Activated CD8-positive, alpha-beta memory T cell treated with anti-CD3 and anti-CD28 coated beads for 24 hours (primary cell): ENCODE measurements around the gene ARFRP1.

Experiments used
- DNase-seq: peaks from one replicate; pipeline ENCODE4 v3.0.0-alpha.2; 2020

The ARFRP1 gene

DNA sequence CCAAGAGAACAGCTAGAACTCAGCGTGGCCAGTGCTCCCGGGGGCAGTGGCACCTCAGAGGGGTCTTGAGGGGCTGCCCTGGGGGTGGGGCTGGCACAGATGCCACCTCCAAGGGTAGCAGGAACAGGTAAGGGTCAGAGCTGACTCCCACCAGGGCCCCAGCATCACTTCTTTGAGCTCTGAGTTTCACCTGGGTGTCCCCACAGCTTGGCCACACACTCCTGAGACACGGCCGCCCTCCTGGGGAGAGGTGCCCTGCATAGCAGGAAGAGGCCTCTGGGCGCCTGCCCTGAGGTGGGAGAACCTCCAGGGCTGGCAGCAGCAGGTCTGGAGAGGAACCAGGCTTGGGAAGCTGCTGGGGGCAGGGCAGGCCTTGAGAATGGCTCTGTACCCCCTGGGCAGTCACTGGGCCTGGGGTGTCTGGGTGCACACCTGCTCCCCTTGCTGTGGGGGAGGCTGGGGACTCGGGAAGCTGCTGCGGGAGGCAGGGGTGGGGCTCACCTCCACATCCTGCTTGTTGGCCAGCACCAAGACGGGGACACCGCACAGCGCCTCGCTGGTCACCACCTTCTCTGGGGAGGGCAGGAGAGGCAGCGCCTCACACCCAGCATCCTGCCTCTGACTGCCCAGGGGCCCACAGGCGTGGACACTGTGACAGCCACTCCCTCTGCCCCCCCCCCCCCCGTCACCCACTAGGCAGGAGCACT, 6.3 kb downstream of the ARFRP1 start:
- DNase-seq: peak; percentile 62

GRCh38 chr20:63701051-63701328, 6.8 kb downstream of the ARFRP1 start:
- peak; percentile 55 for DNase-seq

DNA sequence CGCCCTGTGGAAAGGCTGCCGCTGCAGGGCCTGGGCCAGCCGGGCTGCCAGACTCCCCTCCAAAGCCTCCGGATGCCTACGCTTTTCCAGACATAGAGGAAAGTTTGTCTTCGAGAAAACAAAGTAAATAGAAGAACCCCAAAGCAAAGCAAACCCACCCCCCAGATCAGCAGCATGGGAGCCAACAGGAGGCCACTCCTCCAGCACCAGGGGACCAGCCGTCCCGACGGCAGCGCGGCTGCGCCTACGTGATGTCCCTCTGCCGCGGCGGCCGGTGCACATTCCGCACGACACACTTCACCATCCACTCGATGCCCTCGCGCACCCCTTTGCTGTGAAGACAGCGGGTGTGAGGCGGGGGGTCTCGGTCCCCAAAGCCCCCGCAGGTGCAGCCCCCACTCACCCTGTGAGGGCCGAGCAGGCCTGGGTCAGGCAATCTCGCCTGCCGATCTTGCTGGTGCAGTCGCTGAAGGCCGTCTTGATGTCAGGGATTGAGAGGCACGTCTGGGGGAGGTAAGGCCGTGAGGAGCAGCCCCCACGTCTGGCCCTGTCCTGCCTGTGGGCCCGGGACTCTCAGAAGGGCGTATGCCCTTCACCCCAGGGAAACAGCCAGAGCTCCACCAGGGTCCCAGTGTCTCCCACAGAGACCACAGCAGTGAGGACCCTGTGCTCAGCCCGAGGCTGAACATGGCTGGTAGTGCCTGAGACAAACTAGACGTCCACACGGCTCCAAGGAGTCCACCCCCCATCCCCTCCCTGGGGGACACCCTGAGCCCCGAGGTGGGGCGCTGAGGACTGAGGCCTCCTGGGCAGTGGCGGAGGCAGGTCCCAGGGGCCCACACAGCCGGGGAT, 7.4 kb downstream of the ARFRP1 start:
- no peak for DNase-seq

DNA sequence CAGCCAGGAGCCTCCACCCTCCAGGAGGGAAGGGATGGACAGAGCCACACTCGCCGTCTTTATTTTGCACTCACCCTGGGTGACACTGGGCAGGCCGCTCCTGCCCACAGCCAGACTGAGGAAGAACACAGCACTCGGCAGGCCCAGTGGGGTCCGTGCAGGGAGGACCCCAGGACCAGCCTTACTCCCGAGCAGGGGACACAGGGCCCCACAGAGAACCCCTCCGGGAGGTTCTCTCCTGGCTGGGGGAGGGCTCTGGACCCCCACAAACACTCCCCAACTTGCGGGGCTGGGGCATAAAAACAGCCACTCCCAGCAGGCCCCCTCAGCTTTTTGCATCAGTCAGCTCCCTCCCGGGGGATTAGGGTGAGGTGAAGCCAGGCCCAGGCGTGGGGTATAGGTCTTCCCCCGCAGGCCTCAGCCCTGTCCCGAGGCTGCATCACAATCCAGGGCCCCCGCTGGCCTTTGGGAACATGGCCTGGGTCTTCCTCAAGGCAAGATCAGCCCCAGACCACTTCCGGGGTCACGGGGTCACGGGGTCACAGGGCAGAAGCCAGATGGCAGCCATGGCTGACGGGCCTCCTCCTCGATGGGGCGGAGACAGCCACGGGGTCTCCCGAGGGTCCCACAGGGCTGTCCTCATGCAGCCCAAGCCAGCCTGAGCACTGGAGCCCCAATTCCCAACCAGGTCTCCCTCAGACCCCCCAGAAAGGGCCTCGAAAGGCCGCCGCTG, 8.1 kb downstream of the ARFRP1 start:
- no peak for DNase-seq

GRCh38 chr20:63698739-63699465, 8.9 kb downstream of the ARFRP1 start:
- DNase-seq: peak; percentile 75

DNA sequence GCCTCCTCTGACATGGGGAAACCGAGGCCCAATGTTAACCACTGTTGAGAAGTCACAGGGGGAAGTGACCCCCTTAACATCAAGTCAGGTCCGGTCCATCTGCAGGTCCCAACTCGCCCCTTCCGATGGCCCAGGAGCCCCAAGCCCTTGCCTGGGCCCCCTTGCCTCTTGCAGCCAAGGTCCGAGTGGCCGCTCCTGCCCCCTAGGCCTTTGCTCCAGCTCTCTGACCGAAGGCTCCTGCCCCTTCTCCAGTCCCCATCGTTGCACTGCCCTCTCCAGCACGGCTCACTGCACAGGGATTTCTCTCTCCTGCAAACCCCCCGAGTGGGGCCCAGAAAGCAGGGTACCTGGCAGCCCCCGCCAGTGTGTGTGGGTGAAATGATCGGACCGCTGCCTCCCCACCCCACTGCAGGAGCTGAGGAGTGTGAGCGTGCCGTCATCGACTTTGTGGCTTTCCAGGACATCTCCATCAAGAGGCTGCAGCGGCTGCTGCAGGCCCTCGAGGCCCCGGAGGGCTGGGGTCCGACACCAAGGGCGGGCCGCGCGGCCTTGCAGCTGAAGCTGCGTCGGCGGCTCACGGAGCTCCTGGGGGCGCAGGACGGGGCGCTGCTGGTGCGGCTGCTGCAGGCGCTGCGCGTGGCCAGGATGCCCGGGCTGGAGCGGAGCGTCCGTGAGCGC, 9.8 kb downstream of the ARFRP1 start:
- no peak for DNase-seq

DNA sequence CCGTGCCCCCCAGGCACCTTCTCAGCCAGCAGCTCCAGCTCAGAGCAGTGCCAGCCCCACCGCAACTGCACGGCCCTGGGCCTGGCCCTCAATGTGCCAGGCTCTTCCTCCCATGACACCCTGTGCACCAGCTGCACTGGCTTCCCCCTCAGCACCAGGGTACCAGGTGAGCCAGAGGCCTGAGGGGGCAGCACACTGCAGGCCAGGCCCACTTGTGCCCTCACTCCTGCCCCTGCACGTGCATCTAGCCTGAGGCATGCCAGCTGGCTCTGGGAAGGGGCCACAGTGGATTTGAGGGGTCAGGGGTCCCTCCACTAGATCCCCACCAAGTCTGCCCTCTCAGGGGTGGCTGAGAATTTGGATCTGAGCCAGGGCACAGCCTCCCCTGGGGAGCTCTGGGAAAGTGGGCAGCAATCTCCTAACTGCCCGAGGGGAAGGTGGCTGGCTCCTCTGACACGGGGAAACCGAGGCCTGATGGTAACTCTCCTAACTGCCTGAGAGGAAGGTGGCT, 10.4 kb downstream of the ARFRP1 start:
- DNase-seq: peak; percentile 64

DNA sequence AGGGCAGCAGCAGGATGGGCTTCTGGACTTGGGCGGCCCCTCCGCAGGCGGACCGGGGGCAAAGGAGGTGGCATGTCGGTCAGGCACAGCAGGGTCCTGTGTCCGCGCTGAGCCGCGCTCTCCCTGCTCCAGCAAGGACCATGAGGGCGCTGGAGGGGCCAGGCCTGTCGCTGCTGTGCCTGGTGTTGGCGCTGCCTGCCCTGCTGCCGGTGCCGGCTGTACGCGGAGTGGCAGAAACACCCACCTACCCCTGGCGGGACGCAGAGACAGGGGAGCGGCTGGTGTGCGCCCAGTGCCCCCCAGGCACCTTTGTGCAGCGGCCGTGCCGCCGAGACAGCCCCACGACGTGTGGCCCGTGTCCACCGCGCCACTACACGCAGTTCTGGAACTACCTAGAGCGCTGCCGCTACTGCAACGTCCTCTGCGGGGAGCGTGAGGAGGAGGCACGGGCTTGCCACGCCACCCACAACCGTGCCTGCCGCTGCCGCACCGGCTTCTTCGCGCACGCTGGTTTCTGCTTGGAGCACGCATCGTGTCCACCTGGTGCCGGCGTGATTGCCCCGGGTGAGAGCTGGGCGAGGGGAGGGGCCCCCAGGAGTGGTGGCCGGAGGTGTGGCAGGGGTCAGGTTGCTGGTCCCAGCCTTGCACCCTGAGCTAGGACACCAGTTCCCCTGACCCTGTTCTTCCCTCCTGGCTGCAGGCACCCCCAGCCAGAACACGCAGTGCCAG, 11.0 kb downstream of the ARFRP1 start, which contains the start of gene TNFRSF6B:
Gene TNFRSF6B, plus strand, starts transcription at position 25 of the 729 bp plus-strand sequence. Its CDS starts 116 bp downstream, at position 141.
- DNase-seq: peak; percentile 77

- DNase-seq: no peak
Measured at GRCh38 chr20:63696306-63696627, 11.5 kb downstream of the ARFRP1 start.

GRCh38 chr20:63695424-63696305, 12.1 kb downstream of the ARFRP1 start:
- DNase-seq: no peak

GRCh38 chr20:63694584-63695423, 13.0 kb downstream of the ARFRP1 start:
- DNase-seq: no peak

GRCh38 chr20:63693733-63694583, 13.8 kb downstream of the ARFRP1 start:
- no peak for DNase-seq

GRCh38 chr20:63693083-63693732, 14.6 kb downstream of the ARFRP1 start:
- no peak for DNase-seq

DNA sequence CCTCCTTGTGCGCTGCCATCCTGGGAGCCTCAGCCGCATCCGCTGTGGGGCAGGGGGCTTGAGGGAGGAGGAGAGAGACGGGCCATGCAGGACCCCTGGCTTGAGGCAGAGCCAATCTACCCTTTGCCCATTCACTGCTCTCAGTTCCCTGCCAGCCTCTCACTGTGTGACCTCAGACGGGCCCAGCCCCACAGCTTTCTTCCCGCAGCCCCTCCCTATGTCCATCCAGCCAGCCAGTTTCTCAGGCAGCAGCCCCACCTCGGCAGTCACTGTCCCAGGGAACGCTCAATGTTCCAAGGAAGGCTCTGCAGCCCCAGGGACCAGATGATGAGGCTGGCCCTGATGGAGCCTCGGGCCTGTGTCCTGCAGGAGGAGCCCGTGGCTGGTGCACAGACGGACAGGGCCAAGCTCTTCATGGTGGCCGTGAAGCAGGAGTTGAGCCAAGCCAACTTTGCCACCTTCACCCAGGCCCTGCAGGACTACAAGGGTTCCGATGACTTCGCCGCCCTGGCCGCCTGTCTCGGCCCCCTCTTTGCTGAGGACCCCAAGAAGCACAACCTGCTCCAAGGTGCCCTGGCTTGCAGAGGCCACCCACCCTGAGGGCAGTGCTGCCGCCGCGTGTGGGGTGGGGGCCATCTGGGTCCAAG, 15.2 kb downstream of the ARFRP1 start:
- DNase-seq: no peak

DNA sequence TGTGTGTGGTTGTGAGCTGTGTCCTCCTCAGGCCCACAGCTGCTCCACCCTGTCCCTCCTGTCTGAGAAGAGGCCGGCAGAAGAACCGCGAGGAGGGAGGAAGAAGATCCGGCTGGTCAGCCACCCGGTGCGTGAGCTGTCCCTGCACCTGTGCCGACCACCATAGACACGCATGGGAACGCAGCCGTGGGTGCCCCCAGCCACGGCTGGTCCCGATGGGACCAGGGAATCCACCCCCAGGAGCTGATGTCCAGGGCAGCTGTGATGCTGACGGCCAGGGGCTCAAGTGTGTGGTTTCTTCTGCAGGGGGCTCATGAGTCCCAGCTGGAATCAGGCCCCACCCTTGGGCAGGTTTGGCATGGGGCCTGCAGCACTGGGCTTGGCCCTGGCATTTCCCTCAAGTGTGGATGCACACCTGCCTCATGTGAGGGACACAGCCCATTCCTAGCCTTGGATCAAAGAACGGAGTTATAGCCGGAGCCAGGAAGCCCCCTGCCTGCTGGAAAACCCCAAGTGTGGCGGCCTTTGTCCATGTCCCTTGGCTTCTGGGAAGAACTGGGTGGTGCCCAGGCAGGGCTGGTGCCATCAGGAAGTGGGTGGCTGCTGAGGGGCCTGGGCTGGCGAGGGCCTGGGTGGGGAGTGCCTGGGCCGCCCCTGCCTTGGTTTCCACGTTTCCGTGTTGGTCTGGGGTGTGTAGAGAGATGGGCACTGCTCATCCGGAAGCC, 15.9 kb downstream of the ARFRP1 start:
- no peak for DNase-seq

DNA sequence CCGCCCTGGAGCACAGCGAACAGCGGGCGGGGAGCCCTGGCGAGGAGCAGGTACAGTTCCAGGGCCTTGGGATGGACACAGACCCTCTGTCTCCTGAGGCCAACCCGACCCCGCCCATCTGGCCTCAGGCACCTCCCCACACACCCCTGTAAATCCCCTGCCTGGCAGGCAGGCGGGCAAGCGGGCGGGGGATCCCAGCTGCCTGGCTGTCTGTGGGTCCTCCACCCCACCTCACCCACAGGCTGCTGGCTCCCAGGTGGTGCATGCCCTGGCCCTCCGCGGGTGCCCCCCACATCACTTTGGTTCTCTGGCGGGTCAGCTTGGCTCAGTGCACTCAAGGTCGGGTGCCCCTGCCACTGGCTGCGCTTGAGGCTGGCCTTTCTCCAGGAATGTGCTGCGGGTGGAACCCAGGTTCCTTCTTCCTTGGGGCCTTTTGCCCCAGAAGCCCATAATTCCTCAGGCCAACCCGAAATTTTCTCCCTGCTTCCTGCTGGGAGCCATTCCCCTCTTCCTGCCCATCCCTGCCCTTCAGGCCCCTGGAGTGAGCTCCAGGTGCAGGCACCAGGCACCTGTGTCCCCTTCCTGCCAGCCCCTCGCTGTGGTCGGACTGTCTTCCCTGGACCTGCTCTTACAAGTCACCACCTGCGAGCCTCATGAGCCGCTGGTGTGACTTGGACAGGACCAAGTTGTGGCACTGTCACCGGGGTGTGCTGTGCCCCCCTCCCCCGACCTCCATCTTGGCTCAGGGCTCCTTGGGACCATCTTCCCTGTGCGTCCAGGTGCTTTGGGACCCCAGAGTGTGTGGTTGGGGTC, 16.7 kb downstream of the ARFRP1 start:
- DNase-seq: no peak
